Muscle layer of duodenum (tissue), 2 donors: ENCODE results near the gene SEMA4B.

ENCODE experiments used
- H3K27ac ChIP-seq: one replicate; pipeline ENCODE4 v1.7.0; 2013; ENCODE audit warnings: mild to moderate bottlenecking, low read length
- H3K27me3 ChIP-seq: one replicate; pipeline ENCODE4 v1.7.0; 2013; ENCODE audit warnings: low read depth, mild to moderate bottlenecking, control low read depth, low read length
- H3K36me3 ChIP-seq, 2 donors: one replicate each; pipeline ENCODE4 v1.7.0; 2013; ENCODE audit warnings: low read length in 2 of 2, control low read depth in 1 of 2, mild to moderate bottlenecking in 1 of 2; ENCODE audit not compliant: insufficient read depth in 2 of 2, control insufficient read depth in 1 of 2
- H3K4me1 ChIP-seq, 2 donors: one replicate each; pipeline ENCODE4 v1.7.0; 2013; ENCODE audit warnings: low read length in 2 of 2, mild to moderate bottlenecking in 2 of 2, control low read depth in 1 of 2, moderate library complexity in 1 of 2; ENCODE audit not compliant: insufficient read depth in 2 of 2, control insufficient read depth in 1 of 2
- H3K4me3 ChIP-seq, 2 donors: one replicate each; pipeline ENCODE4 v1.7.0; 2013; ENCODE audit warnings: low read length in 2 of 2, low read depth in 1 of 2, mild to moderate bottlenecking in 1 of 2
- H3K9me3 ChIP-seq, 2 donors: one replicate each; pipeline ENCODE4 v1.7.0; 2013; ENCODE audit warnings: low read length in 2 of 2, control low read depth in 1 of 2, mild to moderate bottlenecking in 1 of 2; ENCODE audit not compliant: control insufficient read depth in 1 of 2
- donor health status: healthy.

Gene SEMA4B

GRCh38 chr15:90221246-90221900, 20.2 kb downstream of the SEMA4B start:
- Histone ChIP-seq H3K27ac (peak overlapping the region; percentile 59), H3K36me3 (peaks cover 48 to 53% of the 10 kb centered on the region in 2 donors)

DNA sequence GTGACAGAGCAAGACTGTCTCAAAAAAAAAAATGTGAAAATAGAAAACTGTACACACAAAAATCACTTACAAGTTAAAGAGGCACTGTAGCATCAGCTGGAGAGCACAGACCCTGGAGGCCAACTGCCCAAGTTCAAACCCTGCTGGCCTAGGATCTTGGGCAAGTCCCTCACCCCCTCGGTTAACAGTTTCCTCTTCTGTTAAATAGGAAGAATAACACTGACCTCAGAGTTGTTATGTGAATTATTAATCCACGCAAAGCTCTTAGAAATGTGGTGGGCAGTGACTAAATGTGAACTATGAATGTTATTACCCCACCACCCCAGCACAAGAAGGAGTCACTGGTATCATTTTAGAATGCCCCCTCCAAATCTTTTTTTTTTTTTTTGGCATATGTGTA, 21.4 kb downstream of the SEMA4B start:
- H3K4me1 ChIP-seq, result peaks cover 0 to 17% of the 10 kb centered on the region in 2 donors
- H3K9me3 ChIP-seq, result no peaks in the 10 kb centered on the region
- no peak overlapping the region for H3K27ac ChIP-seq
- H3K4me3 ChIP-seq, result no peak overlapping the region
- peaks cover 53 to 54% of the 10 kb centered on the region in 2 donors for H3K36me3 ChIP-seq
- H3K27me3 ChIP-seq, result no peaks in the 10 kb centered on the region

More at GRCh38 chr15:90221246-90221900, 20.2 kb downstream of the SEMA4B start:
- no peak overlapping the region for H3K4me3 ChIP-seq
- H3K27me3 ChIP-seq, result no peaks in the 10 kb centered on the region
- no peaks in the 10 kb centered on the region for H3K9me3 ChIP-seq
- peaks cover 0 to 17% of the 10 kb centered on the region in 2 donors for H3K4me1 ChIP-seq

GRCh38 chr15:90223441-90224165, 22.5 kb downstream of the SEMA4B start:
- Histone ChIP-seq H3K27ac (no peak overlapping the region), H3K4me3 (no peak overlapping the region), H3K9me3 (no peaks in the 10 kb centered on the region), H3K4me1 (peaks cover 0 to 27% of the 10 kb centered on the region in 2 donors), H3K36me3 (peaks cover 53 to 57% of the 10 kb centered on the region in 2 donors), H3K27me3 (no peaks in the 10 kb centered on the region)

DNA sequence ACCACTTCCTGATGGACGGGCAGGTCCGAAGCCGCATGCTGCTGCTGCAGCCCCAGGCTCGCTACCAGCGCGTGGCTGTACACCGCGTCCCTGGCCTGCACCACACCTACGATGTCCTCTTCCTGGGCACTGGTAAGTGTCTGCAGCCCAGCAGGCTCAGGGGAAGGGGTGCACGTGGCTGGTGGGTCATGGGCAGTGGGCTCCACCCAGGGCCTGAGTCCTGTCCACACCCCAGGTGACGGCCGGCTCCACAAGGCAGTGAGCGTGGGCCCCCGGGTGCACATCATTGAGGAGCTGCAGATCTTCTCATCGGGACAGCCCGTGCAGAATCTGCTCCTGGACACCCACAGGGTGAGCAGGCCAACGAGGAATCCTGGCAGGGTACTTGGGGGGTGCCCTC, 23.9 kb downstream of the SEMA4B start:
- Histone ChIP-seq H3K9me3 (no peaks in the 10 kb centered on the region), H3K27ac (no peak overlapping the region), H3K4me3 (no peak overlapping the region), H3K27me3 (no peaks in the 10 kb centered on the region), H3K4me1 (peaks cover 6 to 32% of the 10 kb centered on the region in 2 donors), H3K36me3 (peaks cover 67 to 72% of the 10 kb centered on the region in 2 donors)

DNA sequence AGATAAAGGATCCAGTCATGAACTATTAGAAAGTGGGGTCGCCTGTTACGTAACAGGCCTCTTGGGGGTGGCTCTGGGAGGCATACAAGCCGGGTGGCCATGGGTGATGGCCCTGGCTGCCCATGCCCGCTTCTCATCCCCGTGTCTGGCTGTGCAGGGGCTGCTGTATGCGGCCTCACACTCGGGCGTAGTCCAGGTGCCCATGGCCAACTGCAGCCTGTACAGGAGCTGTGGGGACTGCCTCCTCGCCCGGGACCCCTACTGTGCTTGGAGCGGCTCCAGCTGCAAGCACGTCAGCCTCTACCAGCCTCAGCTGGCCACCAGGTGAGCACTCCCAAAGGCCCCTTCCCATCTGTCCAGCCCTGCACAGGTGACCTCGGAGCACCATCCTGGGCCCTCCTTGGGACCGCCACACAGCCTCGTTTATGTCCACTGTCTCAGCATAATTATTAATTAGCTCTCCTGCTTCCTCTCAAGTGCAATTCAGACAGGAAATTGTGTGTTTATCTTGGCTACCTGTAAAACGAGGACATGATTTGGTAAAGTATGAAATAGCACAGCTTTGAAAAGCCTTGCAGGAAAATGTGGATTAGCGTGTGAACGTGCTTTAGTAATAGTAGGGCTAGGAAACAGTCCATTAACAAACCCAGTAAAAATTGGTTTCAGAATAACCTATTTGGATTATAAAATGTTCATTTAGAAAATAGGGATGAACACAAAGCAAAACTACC, 24.5 kb downstream of the SEMA4B start:
- Histone ChIP-seq H3K36me3 (peaks cover 73 to 75% of the 10 kb centered on the region in 2 donors), H3K4me1 (peaks cover 12 to 36% of the 10 kb centered on the region in 2 donors)

GRCh38 chr15:90227336-90227735, 26.2 kb downstream of the SEMA4B start:
- H3K4me3 ChIP-seq, result no peak overlapping the region
- no peak overlapping the region for H3K27ac ChIP-seq
- peaks cover 73 to 74% of the 10 kb centered on the region in 2 donors for H3K36me3 ChIP-seq
- no peaks in the 10 kb centered on the region for H3K27me3 ChIP-seq
- H3K9me3 ChIP-seq, result no peaks in the 10 kb centered on the region
- H3K4me1 ChIP-seq, result peaks cover 24 to 43% of the 10 kb centered on the region in 2 donors

More for the DNA sequence above, 24.5 kb downstream of the SEMA4B start:
- no peak overlapping the region for H3K4me3 ChIP-seq
- H3K9me3 ChIP-seq, result no peaks in the 10 kb centered on the region
- H3K27ac ChIP-seq, result no peak overlapping the region
- H3K27me3 ChIP-seq, result no peaks in the 10 kb centered on the region

DNA sequence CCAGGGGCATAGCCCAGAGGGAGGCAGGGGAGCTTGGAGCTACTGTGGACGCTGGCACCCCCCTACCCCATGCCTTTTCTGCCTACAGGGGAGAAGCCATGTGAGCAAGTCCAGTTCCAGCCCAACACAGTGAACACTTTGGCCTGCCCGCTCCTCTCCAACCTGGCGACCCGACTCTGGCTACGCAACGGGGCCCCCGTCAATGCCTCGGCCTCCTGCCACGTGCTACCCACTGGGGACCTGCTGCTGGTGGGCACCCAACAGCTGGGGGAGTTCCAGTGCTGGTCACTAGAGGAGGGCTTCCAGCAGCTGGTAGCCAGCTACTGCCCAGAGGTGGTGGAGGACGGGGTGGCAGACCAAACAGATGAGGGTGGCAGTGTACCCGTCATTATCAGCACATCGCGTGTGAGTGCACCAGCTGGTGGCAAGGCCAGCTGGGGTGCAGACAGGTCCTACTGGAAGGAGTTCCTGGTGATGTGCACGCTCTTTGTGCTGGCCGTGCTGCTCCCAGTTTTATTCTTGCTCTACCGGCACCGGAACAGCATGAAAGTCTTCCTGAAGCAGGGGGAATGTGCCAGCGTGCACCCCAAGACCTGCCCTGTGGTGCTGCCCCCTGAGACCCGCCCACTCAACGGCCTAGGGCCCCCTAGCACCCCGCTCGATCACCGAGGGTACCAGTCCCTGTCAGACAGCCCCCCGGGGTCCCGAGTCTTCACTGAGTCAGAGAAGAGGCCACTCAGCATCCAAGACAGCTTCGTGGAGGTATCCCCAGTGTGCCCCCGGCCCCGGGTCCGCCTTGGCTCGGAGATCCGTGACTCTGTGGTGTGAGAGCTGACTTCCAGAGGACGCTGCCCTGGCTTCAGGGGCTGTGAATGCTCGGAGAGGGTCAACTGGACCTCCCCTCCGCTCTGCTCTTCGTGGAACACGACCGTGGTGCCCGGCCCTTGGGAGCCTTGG, 27.0 kb downstream of the SEMA4B start:
- Histone ChIP-seq H3K4me3 (no peak overlapping the region), H3K27me3 (no peaks in the 10 kb centered on the region), H3K36me3 (peaks cover 67 to 71% of the 10 kb centered on the region in 2 donors), H3K9me3 (no peaks in the 10 kb centered on the region), H3K4me1 (peaks cover 25 to 50% of the 10 kb centered on the region in 2 donors), H3K27ac (no peak overlapping the region)

DNA sequence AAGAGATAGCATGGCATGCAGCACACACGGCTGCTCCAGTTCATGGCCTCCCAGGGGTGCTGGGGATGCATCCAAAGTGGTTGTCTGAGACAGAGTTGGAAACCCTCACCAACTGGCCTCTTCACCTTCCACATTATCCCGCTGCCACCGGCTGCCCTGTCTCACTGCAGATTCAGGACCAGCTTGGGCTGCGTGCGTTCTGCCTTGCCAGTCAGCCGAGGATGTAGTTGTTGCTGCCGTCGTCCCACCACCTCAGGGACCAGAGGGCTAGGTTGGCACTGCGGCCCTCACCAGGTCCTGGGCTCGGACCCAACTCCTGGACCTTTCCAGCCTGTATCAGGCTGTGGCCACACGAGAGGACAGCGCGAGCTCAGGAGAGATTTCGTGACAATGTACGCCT, 27.8 kb downstream of the SEMA4B start:
- H3K4me3 ChIP-seq, result no peak overlapping the region
- peaks cover 25 to 51% of the 10 kb centered on the region in 2 donors for H3K4me1 ChIP-seq
- H3K9me3 ChIP-seq, result no peaks in the 10 kb centered on the region
- no peak overlapping the region for H3K27ac ChIP-seq
- peaks cover 59 to 62% of the 10 kb centered on the region in 2 donors for H3K36me3 ChIP-seq
- no peaks in the 10 kb centered on the region for H3K27me3 ChIP-seq

GRCh38 chr15:90230071-90230494, 29.0 kb downstream of the SEMA4B start:
- no peak overlapping the region for H3K4me3 ChIP-seq
- H3K36me3 ChIP-seq, result peaks cover 49 to 51% of the 10 kb centered on the region in 2 donors
- peak overlapping the region; percentile 51 for H3K27ac ChIP-seq
- peaks cover 33 to 56% of the 10 kb centered on the region in 2 donors for H3K4me1 ChIP-seq
- no peaks in the 10 kb centered on the region for H3K9me3 ChIP-seq
- H3K27me3 ChIP-seq, result no peaks in the 10 kb centered on the region

- no peak overlapping the region for H3K4me3 ChIP-seq
- peaks cover 44 to 46% of the 10 kb centered on the region in 2 donors for H3K36me3 ChIP-seq
- no peaks in the 10 kb centered on the region for H3K27me3 ChIP-seq
- peak overlapping the region; percentile 51 for H3K27ac ChIP-seq
- peaks cover 33 to 56% of the 10 kb centered on the region in 2 donors for H3K4me1 ChIP-seq
- H3K9me3 ChIP-seq, result no peaks in the 10 kb centered on the region
These were observed 29.5 kb downstream of the SEMA4B start for GRCh38 chr15:90230610-90231009.
